SH-SY5Y (cell line): ENCODE data around the gene BPIFB4.

ENCODE experiments used
- GATA2 ChIP-seq: IDR thresholded peaks from 2 replicates; pipeline ENCODE4 v1.6.1; 2011; ENCODE audit warnings: mild to moderate bottlenecking, low read depth, low read length
- GATA3 ChIP-seq: IDR thresholded peaks from 2 replicates; pipeline ENCODE4 v1.6.1; 2011; ENCODE audit warnings: low read depth, mild to moderate bottlenecking, low read length, moderate library complexity

The BPIFB4 gene

DNA sequence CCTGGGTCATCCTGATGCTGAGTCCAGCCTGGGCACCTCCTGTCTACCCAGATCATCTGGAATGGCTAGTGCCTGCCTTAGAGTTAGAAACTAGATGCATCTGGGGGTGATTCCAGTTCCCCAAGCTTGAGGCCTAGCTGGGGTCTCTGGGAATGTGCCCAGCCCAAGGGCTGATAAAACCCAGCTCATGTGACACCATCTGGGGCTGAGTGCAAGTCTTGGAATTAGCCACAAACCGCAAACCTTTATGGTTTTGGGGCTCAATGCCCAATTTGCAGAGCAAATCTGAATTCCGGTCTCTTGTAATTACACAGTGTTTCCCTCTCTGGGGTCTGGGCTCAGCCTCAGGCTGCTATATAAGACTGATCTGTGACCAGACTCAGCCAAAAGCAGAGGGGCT is at the start of gene BPIFB4:
BPIFB4 (plus strand) TSS at position 385 of the 400 bp plus-strand sequence. CDS start 1,884 bp downstream, outside the sequence.
- TF ChIP-seq GATA3, result no peak
- TF ChIP-seq GATA2, result no peak

DNA sequence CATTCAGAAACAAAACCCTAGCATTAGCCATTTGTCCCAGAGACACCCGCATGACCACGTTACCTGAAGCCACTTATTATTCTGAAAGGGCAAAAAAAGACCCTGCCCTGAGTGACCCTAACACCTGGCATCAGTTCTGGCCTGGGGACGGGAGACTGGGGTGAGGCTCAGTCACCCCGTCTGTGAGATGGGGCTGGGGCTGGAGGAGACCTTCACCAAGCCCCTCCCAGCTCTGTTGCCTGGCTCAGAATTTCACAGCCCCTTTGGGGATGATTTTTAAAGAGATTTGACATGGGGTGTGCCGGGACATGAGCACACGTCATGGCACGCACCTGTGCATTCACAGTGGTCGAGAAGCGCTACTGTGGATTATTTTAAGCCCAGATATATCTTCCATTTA is 49.4 kb upstream of the BPIFB4 start:
- TF ChIP-seq GATA3 (no peak), GATA2 (no peak)

DNA sequence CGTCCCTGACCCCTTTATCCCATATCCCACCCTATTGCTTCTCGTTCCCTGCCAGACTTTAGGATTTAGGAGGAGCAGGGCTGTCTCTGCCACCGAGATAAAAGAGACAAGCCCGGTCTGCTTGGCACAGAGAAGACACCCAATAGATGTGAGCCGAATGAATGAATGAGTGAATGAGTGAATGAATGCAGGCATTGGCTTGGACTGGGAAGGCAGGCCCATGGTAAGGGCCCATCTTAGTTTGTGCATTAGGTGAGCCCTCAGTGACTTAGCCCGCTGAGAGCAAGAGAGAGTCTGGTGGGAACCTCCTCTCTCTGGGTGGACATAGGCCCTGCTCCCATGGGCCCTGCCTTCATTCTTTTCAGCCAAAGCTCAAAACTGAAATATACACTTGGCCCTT is 48.9 kb upstream of the BPIFB4 start:
- TF ChIP-seq GATA3, result no peak
- TF ChIP-seq GATA2, result no peak

DNA sequence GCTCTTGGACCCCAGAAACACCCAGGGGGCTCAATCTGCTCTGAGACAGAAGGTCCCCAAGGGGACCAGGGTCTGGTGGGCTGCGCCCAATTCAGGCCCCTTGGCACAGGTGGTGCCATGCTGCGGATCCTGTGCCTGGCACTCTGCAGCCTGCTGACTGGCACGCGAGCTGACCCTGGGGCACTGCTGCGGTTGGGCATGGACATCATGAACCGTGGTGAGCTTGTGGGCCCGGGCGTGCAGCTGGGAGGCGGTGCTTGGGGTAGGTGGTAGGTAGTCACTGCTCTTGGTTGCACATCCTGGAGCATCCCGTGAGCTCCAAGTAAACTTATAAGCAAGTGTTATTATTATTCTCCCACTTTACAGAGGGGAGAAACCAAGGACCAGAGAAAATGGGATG is 47.9 kb upstream of the BPIFB4 start, which contains the start of gene BPIFB6:
BPIFB6 (plus strand) TSS at position 118 of the 400 bp plus-strand sequence; CDS start at position 118, 0 bp downstream.
- no peak for TF ChIP-seq GATA2
- no peak for TF ChIP-seq GATA3

DNA sequence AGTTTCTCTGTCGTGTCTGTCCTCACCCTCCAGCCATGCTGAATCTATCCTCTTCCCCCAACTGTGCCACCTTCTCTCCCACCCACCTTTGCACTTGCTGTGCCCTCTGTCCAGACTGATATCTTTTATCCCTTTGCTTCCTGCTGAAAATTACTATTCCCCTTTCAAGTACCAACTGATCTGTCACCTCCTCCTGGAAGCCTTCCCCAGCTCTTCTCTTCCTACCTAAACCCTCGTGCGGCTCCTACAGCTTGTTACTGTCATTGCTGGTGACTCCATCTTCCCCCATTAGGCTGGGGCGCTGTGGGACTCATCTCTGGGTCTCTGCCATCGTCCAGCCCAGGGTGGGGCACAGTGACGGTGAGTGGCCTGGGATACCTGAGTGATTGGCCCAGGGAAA is 46.9 kb upstream of the BPIFB4 start:
- no peak for TF ChIP-seq GATA2
- TF ChIP-seq GATA3, result no peak

DNA sequence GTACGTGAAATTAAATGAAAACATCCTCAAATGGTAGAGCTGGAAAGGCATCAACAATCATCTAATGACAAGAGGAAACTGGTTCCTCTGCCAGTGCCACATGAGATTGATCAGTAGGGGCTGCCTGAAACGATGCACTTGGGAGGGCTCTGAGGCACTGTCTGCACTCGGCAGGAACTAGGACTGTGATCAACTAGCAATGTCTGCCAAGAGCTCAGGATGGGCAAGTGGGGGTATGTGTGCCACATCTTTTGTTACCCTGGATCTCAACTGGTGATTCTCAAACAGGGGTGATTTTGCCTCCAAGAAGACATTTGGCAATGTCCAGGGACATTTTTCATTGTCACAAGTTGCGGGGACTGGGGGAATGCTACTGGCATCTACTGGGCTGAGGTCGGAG is 46.1 kb upstream of the BPIFB4 start:
- TF ChIP-seq GATA2 (no peak), GATA3 (no peak)

DNA sequence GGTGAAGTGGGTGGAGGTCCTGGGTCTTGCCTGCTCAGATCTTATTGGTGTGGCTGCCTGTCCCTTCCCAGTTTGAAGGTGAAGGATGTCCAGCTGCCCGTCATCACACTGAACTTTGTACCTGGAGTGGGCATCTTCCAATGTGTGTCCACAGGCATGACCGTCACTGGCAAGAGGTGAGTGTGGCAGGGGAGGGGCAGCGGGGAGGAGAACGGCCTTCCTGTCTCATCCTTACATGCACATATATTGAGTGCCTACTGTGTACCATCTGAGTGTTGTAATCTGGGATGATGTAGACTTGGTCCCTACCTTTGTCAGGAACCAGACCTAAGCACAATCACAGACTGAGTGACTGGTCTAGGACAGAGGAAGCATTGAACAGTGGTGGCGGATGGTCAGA is 45.3 kb upstream of the BPIFB4 start:
- TF ChIP-seq GATA3 (no peak), GATA2 (no peak)

DNA sequence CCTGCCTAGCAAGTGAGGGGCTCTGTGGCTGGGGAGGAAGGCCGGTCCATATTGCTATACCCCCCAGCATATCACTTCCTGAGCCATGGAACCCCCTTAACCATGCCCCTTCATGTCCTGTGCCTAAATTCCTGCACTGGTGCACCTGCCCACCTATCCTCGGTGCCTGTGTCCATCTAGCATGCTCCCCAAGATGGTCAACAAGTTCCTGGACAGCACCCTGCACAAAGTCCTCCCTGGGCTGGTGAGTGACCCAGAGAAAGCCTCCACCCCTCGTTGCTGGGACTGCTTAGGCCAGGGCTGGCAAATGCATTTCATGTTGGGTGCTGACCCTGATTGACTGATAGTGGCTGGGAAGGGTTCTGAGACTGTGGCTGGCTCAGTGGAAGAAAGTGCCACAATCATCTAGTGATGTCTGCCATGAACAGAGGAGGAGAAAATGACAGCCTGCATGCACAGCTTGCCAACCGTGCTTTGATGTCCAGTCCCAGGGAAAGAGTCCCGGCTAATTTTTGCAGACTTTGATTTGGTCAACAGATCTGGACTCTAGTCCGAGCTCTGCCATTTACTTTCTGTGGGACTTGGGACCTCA is 44.4 kb upstream of the BPIFB4 start:
- TF ChIP-seq GATA3, result no peak
- no peak for TF ChIP-seq GATA2

DNA sequence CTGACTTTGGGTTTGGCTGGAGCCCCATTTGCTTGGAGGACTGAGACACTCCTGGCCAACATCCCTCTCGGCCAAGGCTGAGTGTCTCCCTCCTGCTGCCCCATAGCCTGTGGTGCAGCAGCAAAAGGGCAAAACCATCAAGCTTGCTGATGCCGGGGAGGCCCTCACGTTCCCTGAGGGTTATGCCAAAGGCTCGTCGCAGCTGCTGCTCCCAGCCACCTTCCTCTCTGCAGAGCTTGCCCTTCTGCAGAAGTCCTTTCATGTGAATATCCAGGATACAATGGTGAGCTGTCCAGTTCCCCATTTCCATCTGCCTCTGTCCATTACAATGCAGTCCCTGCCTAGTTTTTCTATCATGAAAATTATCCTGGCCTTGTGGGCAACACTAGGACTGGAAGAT is 42.0 kb upstream of the BPIFB4 start:
- TF ChIP-seq GATA2, result no peak
- TF ChIP-seq GATA3, result no peak

DNA sequence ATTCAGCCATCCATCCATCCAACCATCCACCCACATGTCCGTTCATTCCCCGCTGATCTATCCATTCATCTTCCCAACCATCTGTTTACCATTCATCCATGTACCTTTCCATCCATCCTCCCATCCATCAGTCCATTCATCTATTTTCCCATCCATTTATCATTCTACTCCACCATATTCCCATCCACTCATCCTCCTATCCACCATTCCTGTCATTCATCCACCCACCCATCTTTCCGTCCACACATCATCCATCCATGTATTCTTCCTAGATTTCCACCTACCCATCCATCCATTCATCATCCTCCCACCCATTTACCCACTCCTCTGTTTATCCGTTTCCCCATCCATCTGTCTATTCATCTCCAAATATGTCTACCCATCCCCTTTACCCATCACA is 41.2 kb upstream of the BPIFB4 start:
- TF ChIP-seq GATA2, result no peak
- no peak for TF ChIP-seq GATA3

DNA sequence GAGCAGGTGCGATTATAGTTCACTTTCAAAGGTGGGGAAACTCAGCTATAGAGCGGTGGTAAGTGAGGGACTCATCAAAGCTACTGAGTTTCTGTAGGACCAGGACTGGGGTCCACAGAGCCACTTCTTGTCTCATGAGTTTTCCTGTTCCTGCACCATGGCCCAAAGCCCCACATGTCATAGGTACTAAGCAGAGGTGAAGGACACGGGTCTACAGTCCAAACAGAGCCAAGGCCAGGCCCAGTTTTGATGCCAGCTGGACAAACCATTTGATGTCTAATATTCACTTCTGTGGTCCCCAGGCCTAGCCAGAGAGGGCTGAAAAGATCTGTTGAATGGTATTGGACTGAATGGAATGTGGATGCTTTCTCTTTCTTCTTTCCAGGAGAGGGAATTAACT is 37.0 kb upstream of the BPIFB4 start:
- TF ChIP-seq GATA3 (no peak), GATA2 (no peak)

DNA sequence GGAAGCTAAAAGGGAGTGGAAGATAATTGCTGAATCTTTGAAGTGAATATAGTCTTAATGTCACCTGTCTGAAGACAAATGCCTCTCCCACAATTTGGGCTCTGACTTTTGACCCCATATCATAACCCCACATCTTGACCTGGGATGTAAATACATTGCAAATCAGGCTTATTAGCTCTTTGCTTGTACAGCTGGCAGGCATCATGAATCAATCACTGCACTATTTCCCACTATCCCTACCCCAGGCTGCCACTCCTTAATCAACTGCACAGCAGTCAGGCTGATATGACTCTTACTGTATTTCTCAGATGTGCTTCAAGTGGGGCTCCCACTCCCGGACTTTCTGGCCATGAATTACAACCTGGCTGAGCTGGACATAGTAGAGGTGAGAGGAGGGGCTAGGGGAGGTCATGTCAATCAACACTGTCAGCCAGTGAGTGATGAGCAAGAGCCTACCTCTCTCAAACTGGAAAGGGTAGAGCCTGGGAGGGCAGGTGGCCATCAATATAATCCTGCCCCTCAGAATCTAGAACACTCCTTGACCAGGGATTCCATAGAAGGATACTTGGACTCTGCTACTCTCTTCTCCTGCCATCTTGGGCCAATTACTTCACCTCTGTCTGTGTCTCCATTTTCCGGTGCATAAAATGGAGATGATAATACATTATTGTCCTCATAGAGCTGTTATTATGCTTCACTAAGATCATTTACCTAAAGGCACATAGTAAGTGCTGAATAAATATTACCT is 36.3 kb upstream of the BPIFB4 start:
- TF ChIP-seq GATA3, result no peak
- no peak for TF ChIP-seq GATA2

DNA sequence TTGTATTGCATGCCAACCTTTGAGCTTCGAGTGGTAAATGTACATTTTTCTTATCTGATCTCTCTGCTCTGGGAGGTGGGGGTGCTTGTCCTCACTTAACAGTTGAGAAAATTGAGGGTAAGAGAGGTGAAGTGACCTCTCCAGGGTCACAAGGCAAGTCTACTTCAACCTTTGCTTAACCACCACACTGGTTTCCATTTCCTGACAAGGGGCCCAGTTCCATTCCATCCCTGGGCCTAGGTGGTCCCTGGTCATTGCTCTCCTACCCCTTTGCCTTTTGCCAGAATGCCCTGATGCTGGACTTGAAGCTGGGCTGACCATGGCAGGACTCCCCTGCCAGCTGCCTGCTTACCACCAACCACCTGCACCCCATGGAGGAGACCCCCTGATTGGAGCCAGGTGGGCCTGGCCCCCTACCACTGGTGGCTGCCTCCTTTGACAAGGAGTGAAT is 35.7 kb upstream of the BPIFB4 start:
- TF ChIP-seq GATA3, result no peak
- TF ChIP-seq GATA2, result no peak

DNA sequence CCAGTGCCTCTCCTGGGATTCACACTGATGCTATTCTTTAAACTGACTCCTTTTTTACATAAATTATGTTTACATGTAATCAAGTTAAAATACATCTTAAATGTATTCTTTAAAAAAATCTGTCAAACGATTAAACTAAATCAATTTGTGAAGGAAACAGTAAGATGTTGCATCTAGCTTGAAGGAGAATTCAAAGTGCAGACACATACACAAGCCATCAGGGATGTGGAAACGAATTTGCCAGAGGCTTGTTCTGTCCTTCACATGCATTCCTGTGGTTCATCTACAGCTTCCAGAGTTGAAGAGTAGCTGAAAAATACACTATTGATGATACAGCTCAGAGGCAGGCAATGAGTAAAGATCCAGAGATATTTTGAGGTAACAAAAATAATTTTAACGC is 33.0 kb upstream of the BPIFB4 start:
- TF ChIP-seq GATA2, result no peak
- TF ChIP-seq GATA3, result no peak

DNA sequence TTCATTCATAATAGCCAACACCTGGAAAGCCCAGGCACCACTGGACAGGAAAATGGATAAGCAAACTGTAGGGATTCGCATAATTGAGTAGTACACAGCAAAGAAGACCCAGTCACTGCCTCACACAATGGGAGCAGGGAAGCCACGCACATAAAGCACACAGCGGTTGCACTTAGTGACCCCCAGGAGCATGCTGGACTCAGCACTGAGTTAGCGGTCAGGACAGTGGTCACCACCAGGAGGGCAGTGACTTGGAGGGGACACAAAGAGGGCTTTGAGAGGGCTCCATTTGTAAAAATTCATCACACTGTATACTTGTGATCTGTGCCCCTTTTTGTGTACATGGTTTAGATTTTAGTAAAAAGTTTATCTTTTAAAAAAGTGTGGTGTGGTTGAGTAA is 28.1 kb upstream of the BPIFB4 start:
- TF ChIP-seq GATA2 (no peak), GATA3 (no peak)
